Measurements from ENCODE around the gene IGDCC3. TPM values are rescaled to one million over a fixed set of nuclear protein-coding genes. Genes with fewer than 3 reads are reported as not detected.

IGDCC3 gene
- total RNA-seq, 1 donor from 2014 or later = not detected

GRCh38 chr15:65306551-65306950 lies 71.3 kb downstream of the IGDCC3 start:
- intact Hi-C loops (cut with micrococcal nuclease) = loop anchor here (10.0 kb wide), 1 partner anchor 482 kb away; the partner anchor contains the start of gene PIF1
- no peak overlapping the region for H3K4me3 Mint-ChIP-seq (ENCODE audit: low read depth)
- no peak overlapping the region for H3K27ac Mint-ChIP-seq
- no peaks in the 10 kb centered on the region for H3K36me3 Mint-ChIP-seq (ENCODE audit: low read depth)
- H3K27me3 Mint-ChIP-seq (ENCODE audit: low read depth) = no peaks in the 10 kb centered on the region
- peaks cover 22% of the 10 kb centered on the region for H3K4me1 Mint-ChIP-seq (ENCODE audit: low read depth)
- no peak for DNase-seq (ENCODE audit: low spot score)
- H3K9me3 Mint-ChIP-seq = no peaks in the 10 kb centered on the region

DNA sequence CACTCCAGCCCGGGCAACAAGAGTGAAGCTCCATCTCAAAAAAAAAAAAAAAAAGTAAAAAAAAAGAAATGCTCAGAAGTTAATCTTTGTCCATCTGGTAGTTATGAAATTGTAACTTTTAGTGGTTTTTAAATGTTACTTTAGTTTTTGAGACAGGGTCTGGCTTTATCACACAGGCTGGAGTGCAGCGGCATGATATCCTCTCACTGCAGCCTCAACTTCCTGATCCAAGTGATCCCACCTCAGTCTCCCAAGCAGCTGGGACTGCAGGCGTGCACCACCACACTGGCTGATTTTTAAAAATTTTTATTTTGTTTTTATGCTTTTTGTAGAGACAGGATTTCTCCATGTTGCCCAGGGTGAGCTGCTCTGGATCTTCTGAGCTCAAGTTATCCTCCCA lies 72.0 kb downstream of the IGDCC3 start:
- peaks cover 22% of the 10 kb centered on the region for H3K4me1 Mint-ChIP-seq (ENCODE audit: low read depth)
- no peak overlapping the region for H3K27ac Mint-ChIP-seq
- no peak for DNase-seq (ENCODE audit: low spot score)
- intact Hi-C loops (cut with micrococcal nuclease) = loop anchor here (2.0 to 10.0 kb wide), 3 partner anchors 19 to 481 kb away; partner anchors contain the start of genes PARP16 and PIF1
- no peaks in the 10 kb centered on the region for H3K9me3 Mint-ChIP-seq
- H3K27me3 Mint-ChIP-seq (ENCODE audit: low read depth) = no peaks in the 10 kb centered on the region
- no peaks in the 10 kb centered on the region for H3K36me3 Mint-ChIP-seq (ENCODE audit: low read depth)
- H3K4me3 Mint-ChIP-seq (ENCODE audit: low read depth) = no peak overlapping the region

- H3K9me3 Mint-ChIP-seq = no peaks in the 10 kb centered on the region
- H3K4me3 Mint-ChIP-seq (ENCODE audit: low read depth) = peak overlapping the region; percentile 23
- peak overlapping the region; percentile 96 for H3K27ac Mint-ChIP-seq
- intact Hi-C loops (cut with micrococcal nuclease) = loop anchor here (2.0 to 10.0 kb wide), 3 partner anchors 18 to 480 kb away; partner anchors contain the start of genes PARP16 and PIF1
- no peak for DNase-seq (ENCODE audit: low spot score)
- peaks cover 22% of the 10 kb centered on the region for H3K4me1 Mint-ChIP-seq (ENCODE audit: low read depth)
- H3K27me3 Mint-ChIP-seq (ENCODE audit: low read depth) = no peaks in the 10 kb centered on the region
- no peaks in the 10 kb centered on the region for H3K36me3 Mint-ChIP-seq (ENCODE audit: low read depth)
Measured at GRCh38 chr15:65305150-65305758, 72.5 kb downstream of the IGDCC3 start.

DNA sequence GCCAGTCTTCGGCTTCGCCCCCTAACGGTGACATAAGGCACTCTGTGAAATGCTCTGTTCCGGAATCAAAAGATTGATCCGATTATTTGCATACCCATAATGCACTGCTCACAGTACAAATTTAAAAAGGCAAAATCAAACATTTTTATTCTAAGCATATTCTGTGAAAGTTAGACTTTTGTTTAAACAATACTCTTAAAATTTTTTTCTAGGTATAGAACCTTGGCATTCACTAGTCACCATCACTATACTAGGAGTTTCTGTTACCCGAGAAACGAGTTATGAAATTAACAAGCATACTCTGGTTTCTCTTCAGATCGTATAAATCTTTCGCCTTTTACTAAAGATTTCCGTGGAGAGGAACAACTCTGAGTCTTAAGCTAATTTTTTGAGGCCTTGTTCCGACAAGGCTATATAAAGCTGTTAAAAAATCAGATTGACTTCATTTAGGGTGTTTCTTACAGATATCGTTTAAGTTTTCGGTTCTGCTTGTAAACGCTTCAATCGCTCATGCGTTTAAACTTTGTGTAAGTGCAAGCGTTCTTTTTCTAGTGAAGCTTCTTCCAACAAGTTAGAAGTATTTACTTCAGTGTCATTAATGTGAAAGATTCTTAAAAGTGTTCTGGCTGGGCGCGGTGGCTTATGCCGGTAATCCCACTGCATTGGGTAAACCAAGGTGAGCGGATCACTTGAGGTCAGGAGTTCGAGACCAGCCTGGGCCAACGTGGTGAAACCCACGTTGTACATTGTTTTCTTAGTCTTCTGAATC lies 73.2 kb downstream of the IGDCC3 start, which contains the start of gene RNU5B-1:
TSS of gene RNU5B-1 (plus strand) at position 297 of the 769 bp plus-strand sequence.
- H3K27me3 Mint-ChIP-seq (ENCODE audit: low read depth) = no peaks in the 10 kb centered on the region

DNA sequence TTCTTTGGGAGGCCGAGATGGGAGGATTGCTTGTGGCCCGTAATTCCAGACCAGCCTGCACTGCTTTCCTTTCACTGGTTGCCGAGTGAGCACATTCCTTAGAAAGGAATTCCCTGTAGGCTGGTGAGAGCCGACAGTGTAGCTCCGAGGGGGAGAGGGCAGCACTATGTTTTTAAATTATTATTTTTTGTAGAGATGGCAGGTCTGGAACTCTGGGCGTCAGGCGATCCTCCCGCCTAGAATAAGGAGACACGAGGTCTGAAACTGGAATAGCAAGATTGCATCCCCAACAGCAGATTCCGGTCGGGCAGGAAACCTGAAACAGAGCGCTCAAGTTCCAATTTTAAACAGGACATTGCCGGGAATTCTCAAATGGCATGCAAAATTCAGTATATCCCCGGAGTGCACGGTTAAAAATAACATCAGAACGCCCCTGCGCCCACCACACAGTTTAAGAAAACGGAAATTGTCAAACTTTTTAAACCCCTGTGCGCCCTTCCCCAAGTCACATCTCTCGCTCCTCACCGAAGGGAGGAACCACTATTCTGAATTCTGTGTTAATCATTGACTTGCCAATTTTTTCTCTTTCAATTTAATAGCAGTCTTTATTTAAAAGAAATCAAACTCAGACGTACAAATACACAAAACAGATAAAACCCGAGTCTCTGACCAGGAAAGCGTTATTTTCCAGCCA lies 74.0 kb downstream of the IGDCC3 start:
- peak overlapping the region; percentile 87 for H3K4me3 Mint-ChIP-seq (ENCODE audit: low read depth)
- H3K4me1 Mint-ChIP-seq (ENCODE audit: low read depth) = peaks cover 22% of the 10 kb centered on the region
- H3K36me3 Mint-ChIP-seq (ENCODE audit: low read depth) = no peaks in the 10 kb centered on the region
- intact Hi-C loops (cut with micrococcal nuclease) = loop anchor here (1.0 to 10.0 kb wide), 5 partner anchors 8 to 479 kb away; partner anchors contain the start of genes CLPX, PARP16, PIF1 and RNU5A-1
- no peak for DNase-seq (ENCODE audit: low spot score)
- no peaks in the 10 kb centered on the region for H3K9me3 Mint-ChIP-seq
- peak overlapping the region; percentile 96 for H3K27ac Mint-ChIP-seq
- H3K27me3 Mint-ChIP-seq (ENCODE audit: low read depth) = no peaks in the 10 kb centered on the region

More for the DNA sequence above, 73.2 kb downstream of the IGDCC3 start, which contains the start of gene RNU5B-1:
- H3K4me1 Mint-ChIP-seq (ENCODE audit: low read depth) = peaks cover 22% of the 10 kb centered on the region
- no peaks in the 10 kb centered on the region for H3K9me3 Mint-ChIP-seq
- peak within 1 kb of the TSS; percentile 96 for H3K27ac Mint-ChIP-seq
- intact Hi-C loops (cut with micrococcal nuclease) = loop anchor here (1.0 to 10.0 kb wide), 5 partner anchors 8 to 480 kb away; partner anchors contain the start of genes CLPX, PARP16, PIF1 and RNU5A-1
- peak within 1 kb of the TSS; percentile 87 for H3K4me3 Mint-ChIP-seq (ENCODE audit: low read depth)
- DNase-seq (ENCODE audit: low spot score) = peak; percentile 85
- no peaks in the 10 kb centered on the region for H3K36me3 Mint-ChIP-seq (ENCODE audit: low read depth)

- DNase-seq (ENCODE audit: low spot score) = no peak
- Mint-ChIP-seq H3K27ac (no peak overlapping the region), H3K27me3 (ENCODE audit: low read depth) (no peaks in the 10 kb centered on the region), H3K9me3 (no peaks in the 10 kb centered on the region), H3K4me1 (ENCODE audit: low read depth) (peaks cover 29% of the 10 kb centered on the region), H3K4me3 (ENCODE audit: low read depth) (no peak overlapping the region), H3K36me3 (ENCODE audit: low read depth) (no peaks in the 10 kb centered on the region)
- intact Hi-C loops (cut with micrococcal nuclease) = loop anchor here (10.0 kb wide), 1 partner anchor 477 kb away; the partner anchor contains the start of gene PIF1
Measured at GRCh38 chr15:65302061-65302460, 75.7 kb downstream of the IGDCC3 start.

DNA sequence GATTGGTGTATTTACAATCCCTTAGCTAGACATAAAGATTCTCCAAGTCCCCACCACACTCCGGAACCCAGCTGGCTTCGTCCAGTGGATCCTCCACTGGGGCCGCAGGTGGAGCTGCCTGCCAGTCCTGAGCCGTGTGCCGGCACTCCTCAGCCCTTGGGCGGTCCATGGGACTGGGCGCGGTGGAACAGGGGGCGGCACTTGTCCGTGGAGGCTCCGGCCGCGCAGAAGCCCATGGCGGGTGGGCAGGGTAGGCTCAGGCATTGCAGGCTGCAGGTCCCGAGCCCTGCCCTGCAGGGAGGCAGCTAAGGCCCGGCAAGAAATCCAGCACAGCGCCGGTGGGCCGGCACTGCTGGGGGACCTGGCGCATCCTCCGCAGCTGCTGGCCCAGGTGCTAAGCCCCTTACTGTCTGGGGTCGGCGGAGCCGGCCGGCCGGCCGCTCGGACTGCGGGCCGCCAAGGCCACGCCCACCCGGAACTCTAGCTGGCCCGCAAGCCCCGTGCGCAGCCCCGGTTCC lies 76.8 kb downstream of the IGDCC3 start:
- Mint-ChIP-seq H3K4me3 (ENCODE audit: low read depth) (no peak overlapping the region), H3K9me3 (no peaks in the 10 kb centered on the region), H3K27ac (no peak overlapping the region), H3K27me3 (ENCODE audit: low read depth) (no peaks in the 10 kb centered on the region), H3K36me3 (ENCODE audit: low read depth) (no peaks in the 10 kb centered on the region), H3K4me1 (ENCODE audit: low read depth) (peaks cover 28% of the 10 kb centered on the region)
- intact Hi-C loops (cut with micrococcal nuclease) = loop anchor here (10.0 kb wide), 1 partner anchor 476 kb away; the partner anchor contains the start of gene PIF1
- no peak for DNase-seq (ENCODE audit: low spot score)

- no peaks in the 10 kb centered on the region for H3K27me3 Mint-ChIP-seq (ENCODE audit: low read depth)
- H3K9me3 Mint-ChIP-seq = no peaks in the 10 kb centered on the region
- H3K4me1 Mint-ChIP-seq (ENCODE audit: low read depth) = peaks cover 18% of the 10 kb centered on the region
- intact Hi-C loops (cut with micrococcal nuclease) = loop anchor here (5.0 kb wide), 3 partner anchors 166 to 406 kb away; partner anchors contain the start of gene PDCD7
- DNase-seq (ENCODE audit: low spot score) = no peak
- peak overlapping the region; percentile 63 for H3K27ac Mint-ChIP-seq
- no peaks in the 10 kb centered on the region for H3K36me3 Mint-ChIP-seq (ENCODE audit: low read depth)
- peak overlapping the region; percentile 84 for H3K4me3 Mint-ChIP-seq (ENCODE audit: low read depth)
Measured at GRCh38 chr15:65298731-65299130, 79.1 kb downstream of the IGDCC3 start.

- no peak for DNase-seq (ENCODE audit: low spot score)
- Mint-ChIP-seq H3K4me3 (ENCODE audit: low read depth) (no peak overlapping the region), H3K27me3 (ENCODE audit: low read depth) (no peaks in the 10 kb centered on the region), H3K9me3 (no peaks in the 10 kb centered on the region), H3K36me3 (ENCODE audit: low read depth) (no peaks in the 10 kb centered on the region), H3K27ac (no peak overlapping the region), H3K4me1 (ENCODE audit: low read depth) (peaks cover 24% of the 10 kb centered on the region)
- intact Hi-C loops (cut with micrococcal nuclease) = no loop called here
Measured at GRCh38 chr15:65292938-65293518, 84.8 kb downstream of the IGDCC3 start.

GRCh38 chr15:65290228-65290627 lies 87.6 kb downstream of the IGDCC3 start:
- no peaks in the 10 kb centered on the region for H3K36me3 Mint-ChIP-seq (ENCODE audit: low read depth)
- no peak for DNase-seq (ENCODE audit: low spot score)
- H3K4me1 Mint-ChIP-seq (ENCODE audit: low read depth) = peaks cover 35% of the 10 kb centered on the region
- H3K27me3 Mint-ChIP-seq (ENCODE audit: low read depth) = no peaks in the 10 kb centered on the region
- H3K4me3 Mint-ChIP-seq (ENCODE audit: low read depth) = no peak overlapping the region
- H3K27ac Mint-ChIP-seq = no peak overlapping the region
- no peaks in the 10 kb centered on the region for H3K9me3 Mint-ChIP-seq
- intact Hi-C loops (cut with micrococcal nuclease) = no loop called here

- Mint-ChIP-seq H3K27me3 (ENCODE audit: low read depth) (no peaks in the 10 kb centered on the region), H3K4me1 (ENCODE audit: low read depth) (peaks cover 33% of the 10 kb centered on the region), H3K4me3 (ENCODE audit: low read depth) (no peak overlapping the region), H3K9me3 (no peaks in the 10 kb centered on the region), H3K36me3 (ENCODE audit: low read depth) (no peaks in the 10 kb centered on the region), H3K27ac (no peak overlapping the region)
- intact Hi-C loops (cut with micrococcal nuclease) = no loop called here
- no peak for DNase-seq (ENCODE audit: low spot score)
Measured at GRCh38 chr15:65289261-65289854, 88.4 kb downstream of the IGDCC3 start.

- Mint-ChIP-seq H3K4me3 (ENCODE audit: low read depth) (peak overlapping the region; percentile 83), H3K27me3 (ENCODE audit: low read depth) (no peaks in the 10 kb centered on the region), H3K4me1 (ENCODE audit: low read depth) (peaks cover 28% of the 10 kb centered on the region), H3K9me3 (no peaks in the 10 kb centered on the region), H3K36me3 (ENCODE audit: low read depth) (peaks cover 3% of the 10 kb centered on the region), H3K27ac (peak overlapping the region; percentile 78)
- intact Hi-C loops (cut with micrococcal nuclease) = loop anchor here (2.0 kb wide), 1 partner anchor 17 kb away; the partner anchor contains the start of gene RNU5B-1
- no peak for DNase-seq (ENCODE audit: low spot score)
Measured at GRCh38 chr15:65287520-65287855, 90.3 kb downstream of the IGDCC3 start.
